SK-N-SH (cell line): ENCODE data around the gene MEIS2. TPM values are rescaled to one million over a fixed set of nuclear protein-coding genes. Genes with fewer than 3 reads are reported as not detected.
A peak's percentile ranks its signal among the peaks of the same experiment; 100 is the strongest.

Source experiments
- CTCF ChIA-PET: fragments of 300-600, 350-600 bp; formaldehyde crosslinking; extraction: SDS; loops from one replicate; lab custom pipeline; 2021; lab: Yijun Ruan, JAX
- POLR2A ChIA-PET: fragments of 350-600 bp; sonication (Branson Sonifier 250); formaldehyde crosslinking; extraction: SDS; loops from one replicate; lab custom pipeline; 2020; ENCODE audit warnings: antibody characterized with exemption, inconsistent platforms; lab: Yijun Ruan, JAX
- DNase-seq: peaks from one replicate; pipeline ENCODE4 v3.0.0; 2012
- H2AFZ ChIP-seq: fragments of 200-600 bp; sonication (generic); 2 replicates; pipeline ENCODE4 v1.8.1; 2016; ENCODE audit warnings: antibody characterized with exemption, mild to moderate bottlenecking, low read depth
- H3F3A ChIP-seq: fragments of 200-600 bp; sonication (generic); replicated peaks from 2 replicates; pipeline ENCODE3; 2016; ENCODE audit warnings: antibody characterized with exemption, mild to moderate bottlenecking; ENCODE audit not compliant: insufficient read depth
- H3K27ac ChIP-seq, 2 experiments: fragments of 200-500 bp in 1 of 2; fragments of 200-600 bp in 1 of 2; sonication (Bioruptor generic) in 1 of 2; sonication (generic), shearing (Covaris generic) in 1 of 2; 2 replicates each; pipeline versions ENCODE4 v1.5.1 to v1.6.1; 2014 to 2016; ENCODE audit warnings: low read depth in 2 of 2, inconsistent platforms in 1 of 2, low read length in 1 of 2, mild to moderate bottlenecking in 1 of 2, mixed read lengths in 1 of 2
- H3K27me3 ChIP-seq: fragments of 200-600 bp; sonication (generic), shearing (Covaris generic); 2 replicates; pipeline ENCODE4 v1.6.1; 2016; ENCODE audit warnings: mixed run types; ENCODE audit not compliant: insufficient read depth
- H3K36me3 ChIP-seq, 2 experiments: fragments of 200-500 bp in 1 of 2; fragments of 200-600 bp in 1 of 2; sonication (Bioruptor generic) in 1 of 2; sonication (generic) in 1 of 2; replicated peaks in 1 of 2; 2 replicates each; pipeline versions ENCODE3 to v1.5.1; 2014 to 2016; ENCODE audit warnings: low read length in 1 of 2, mild to moderate bottlenecking in 1 of 2; ENCODE audit not compliant: insufficient read depth in 2 of 2, control insufficient read depth in 1 of 2
- H3K4me1 ChIP-seq, 2 experiments: fragments of 200-500 bp in 1 of 2; fragments of 200-600 bp in 1 of 2; sonication (Bioruptor generic) in 1 of 2; sonication (generic), shearing (Covaris generic) in 1 of 2; 2 replicates each; pipeline versions ENCODE4 v1.5.1 to v1.6.1; 2014 to 2016; ENCODE audit warnings: low read depth in 1 of 2, low read length in 1 of 2, mixed run types in 1 of 2; ENCODE audit not compliant: insufficient read depth in 2 of 2, control insufficient read depth in 1 of 2
- H3K4me2 ChIP-seq: fragments of 200-600 bp; sonication (generic), shearing (Covaris generic); 2 replicates; pipeline ENCODE4 v1.6.1; 2017; ENCODE audit warnings: mixed run types
- H3K4me3 ChIP-seq, 2 experiments: fragments of 200-500 bp in 1 of 2; fragments of 200-600 bp in 1 of 2; sonication (Bioruptor generic) in 1 of 2; sonication (generic), shearing (Covaris generic) in 1 of 2; 2 replicates each; pipeline versions ENCODE4 v1.5.1 to v1.8.1; 2014 to 2016; ENCODE audit warnings: low read depth in 2 of 2, inconsistent platforms in 1 of 2, low read length in 1 of 2, mild to moderate bottlenecking in 1 of 2, mixed read lengths in 1 of 2, moderate library complexity in 1 of 2
- H3K79me2 ChIP-seq: fragments of 200-600 bp; sonication (generic); 2 replicates; pipeline ENCODE4 v1.8.1; 2017; ENCODE audit warnings: mild to moderate bottlenecking; ENCODE audit not compliant: insufficient read depth
- H3K9ac ChIP-seq: fragments of 200-600 bp; sonication (generic); 2 replicates; pipeline ENCODE4 v1.6.1; 2017; ENCODE audit warnings: mixed run types
- H3K9me2 ChIP-seq: fragments of 200-600 bp; sonication (generic); 2 replicates; pipeline ENCODE4 v1.6.1; 2017; ENCODE audit warnings: mixed run types
- H3K9me3 ChIP-seq: fragments of 200-600 bp; sonication (generic); 2 replicates; pipeline ENCODE4 v1.6.1; 2017; ENCODE audit warnings: mixed run types, mild to moderate bottlenecking, moderate library complexity
- H4K20me1 ChIP-seq: fragments of 200-600 bp; sonication (generic); 2 replicates; pipeline ENCODE4 v1.6.1; 2017; ENCODE audit warnings: mild to moderate bottlenecking, mixed run types; ENCODE audit not compliant: insufficient read depth
- ELF1 ChIP-seq: IDR thresholded peaks from 2 replicates; pipeline ENCODE4 v1.4.0; 2012
- GABPA ChIP-seq: IDR thresholded peaks from 2 replicates; pipeline ENCODE4 v1.4.0; 2012; ENCODE audit warnings: low read depth, mild to moderate bottlenecking
- IRF3 ChIP-seq: fragments of 150-350 bp; IDR thresholded peaks from 2 replicates; pipeline ENCODE4 v1.6.1; 2016; ENCODE audit warnings: mild to moderate bottlenecking, low read depth, low read length
- PBX3 ChIP-seq: IDR thresholded peaks from 2 replicates; pipeline ENCODE4; 2012
- POLR2AphosphoS5 ChIP-seq: IDR thresholded peaks from 2 replicates; pipeline ENCODE4 v1.6.1; 2012; ENCODE audit warnings: low read depth, low read length
- SIN3A ChIP-seq: IDR thresholded peaks from 2 replicates; pipeline ENCODE4 v1.6.1; 2012; ENCODE audit warnings: low read depth, mild to moderate bottlenecking, low read length, moderate library complexity, borderline replicate concordance
- TEAD4 ChIP-seq: IDR thresholded peaks from 2 replicates; pipeline ENCODE4 v1.4.0; 2012; ENCODE audit warnings: mild to moderate bottlenecking, borderline replicate concordance; ENCODE audit not compliant: insufficient read depth
- WGBS: methylation state at CpG from one replicate; pipeline ENCODE4 v1.1.6; 2017; ENCODE audit warnings: low lambda C conversion rate; 5-methylcytosine and 5-hydroxymethylcytosine counted together
- polyA plus RNA-seq, 3 experiments: library from polyadenylated mRNA; depleted of rRNA; stranded (reverse); fragments of >200 nt; gene quantifications; 2 replicates each; pipeline ENCODE4 v1.2.3, GENCODE V29; 2012

The MEIS2 gene
- polyA plus RNA-seq, 1 of the 3 experiments (the other 2 are of a cell fraction): 146 TPM

- CTCF ChIA-PET: interaction anchor here (0.6 to 1.0 kb wide), 2 partner anchors 38 to 200 kb away, joined by 3 read pairs; no protein-coding TSS in a partner anchor
Measured at GRCh38 chr15:37083610-37084009, 16.7 kb downstream of the MEIS2 start.

DNA sequence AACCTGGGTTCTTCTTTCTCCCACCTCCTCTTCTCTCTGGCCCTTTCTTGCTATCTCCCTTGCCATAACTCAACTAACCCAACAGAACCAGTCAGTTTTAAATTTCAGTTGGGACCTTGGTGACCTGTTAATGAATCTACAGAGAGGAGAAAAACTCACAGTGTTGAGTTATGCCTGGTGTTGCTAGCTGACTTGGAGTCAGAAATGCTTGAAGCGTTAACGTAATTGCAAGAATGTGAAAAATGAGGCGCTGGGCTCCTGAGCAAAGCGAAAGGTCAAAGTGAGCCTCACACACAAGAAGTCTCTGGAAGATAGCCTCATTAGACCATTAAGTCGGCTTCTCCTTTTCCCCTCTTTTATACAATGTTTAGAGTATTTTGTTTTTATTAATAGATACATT lies 18.4 kb downstream of the MEIS2 start:
- Histone ChIP-seq H3F3A (peaks cover 14% of the 10 kb centered on the region), H3K4me1 (peaks cover 29 to 88% of the 10 kb centered on the region in 2 experiments; a peak in 3 of 4 replicates), H3K9me2 (no peaks in the 10 kb centered on the region), H4K20me1 (peaks cover 32% of the 10 kb centered on the region; the same call in 1 of the 2 replicates), H2AFZ (no peak overlapping the region)
- CTCF ChIA-PET: interaction anchor here (1.2 kb wide), 1 partner anchor 52 kb away, joined by 4 read pairs; no protein-coding TSS in a partner anchor
- TF ChIP-seq TEAD4 (no peak), IRF3 (no peak), POLR2AphosphoS5 (0 out of 2 replicates have a peak, but pooled peaks have one; percentile 15), PBX3 (no peak), GABPA (no peak), ELF1 (no peak), SIN3A (0 out of 2 replicates have a peak, but pooled peaks have one; percentile 30)
- TF ChIP-seq, all 33 proteins: peak for 2
- WGBS: 75% methylated on average over 5 of the region's 5 CpGs
- H3K27me3 ChIP-seq: no peaks in the 10 kb centered on the region
- peak overlapping the region; percentile 63 for H3K4me2 ChIP-seq
- H3K9ac ChIP-seq: 0 out of 2 replicates have a peak overlapping the region, but pooled peaks have one; percentile 20
- H3K36me3 ChIP-seq: peaks cover 86 to 100% of the 10 kb centered on the region in 2 experiments
- no peak for DNase-seq
- H3K79me2 ChIP-seq: peaks cover 100% of the 10 kb centered on the region
- peak overlapping the region in 1 of 2 experiments; percentile 16; a peak in 1 of 4 replicates for H3K4me3 ChIP-seq
- H3K9me3 ChIP-seq: no peaks in the 10 kb centered on the region
- H3K27ac ChIP-seq: peak overlapping the region; percentile 68 to 83
- POLR2A ChIA-PET: interaction anchor here (0.7 to 1.5 kb wide), 2 partner anchors 14 to 20 kb away, joined by 3 to 4 read pairs; no protein-coding TSS in a partner anchor

More at GRCh38 chr15:37083610-37084009, 16.7 kb downstream of the MEIS2 start:
- H3K4me3 ChIP-seq: peak overlapping the region in 1 of 2 experiments; percentile 17; a peak in 1 of 4 replicates
- peaks cover 37% of the 10 kb centered on the region; the same call in 1 of the 2 replicates for H4K20me1 ChIP-seq
- H3K9me2 ChIP-seq: no peaks in the 10 kb centered on the region
- TF ChIP-seq POLR2AphosphoS5: peak; percentile 35; the same call in 1 of the 2 replicates
- TF ChIP-seq IRF3: no peak
- peaks cover 13% of the 10 kb centered on the region for H3F3A ChIP-seq
- peak overlapping the region; percentile 31; the same call in 1 of the 2 replicates for H3K4me2 ChIP-seq
- DNase-seq: no peak
- WGBS: 44% methylated on average over 6 of the region's 6 CpGs
- no peaks in the 10 kb centered on the region for H3K27me3 ChIP-seq
- peak overlapping the region; percentile 26 to 67; a peak in 3 of 4 replicates for H3K27ac ChIP-seq
- no peak overlapping the region for H3K9ac ChIP-seq
- no peaks in the 10 kb centered on the region for H3K9me3 ChIP-seq
- H3K4me1 ChIP-seq: peaks cover 34 to 82% of the 10 kb centered on the region in 2 experiments; a peak in 3 of 4 replicates
- peaks cover 100% of the 10 kb centered on the region for H3K79me2 ChIP-seq
- POLR2A ChIA-PET: interaction anchor here (1.5 kb wide), 1 partner anchor 19 kb away, joined by 4 read pairs; no protein-coding TSS in a partner anchor
- peaks cover 88 to 100% of the 10 kb centered on the region in 2 experiments for H3K36me3 ChIP-seq
- H2AFZ ChIP-seq: no peak overlapping the region
